SW 1271 (cell line): ENCODE results near the gene OSBPL5.
"Not testable (repeated sequence)": the region's sequence is repeated elsewhere in the genome, so short reads cannot be mapped to it uniquely, and the experiment has no call there.

ENCODE experiments used
- DNase-seq, 2 experiments: peaks; one replicate each; lab custom pipeline; 2025; lab: John Stamatoyannopoulos, UW

Gene OSBPL5

GRCh38 chr11:3180869-3181268, 15.8 kb upstream of the OSBPL5 start:
- no peak for DNase-seq

DNA sequence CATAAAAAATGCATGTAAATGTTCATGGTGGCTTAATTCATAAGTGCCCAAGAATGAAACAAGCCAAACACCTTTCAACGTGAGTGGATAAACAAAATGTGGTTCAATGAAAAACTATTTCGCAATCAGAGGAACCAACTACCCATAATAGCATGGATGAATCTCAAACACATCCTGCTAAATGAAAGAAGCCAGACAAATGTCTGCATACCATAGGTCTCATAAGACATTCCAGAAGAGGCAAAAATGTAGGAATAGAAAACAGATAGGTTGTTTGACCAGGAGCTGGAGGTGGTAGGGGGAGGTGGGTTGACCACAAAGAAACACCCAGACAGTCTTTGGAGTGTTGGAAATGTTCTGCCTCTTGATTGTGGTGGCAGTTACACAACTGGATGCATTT, 13.2 kb upstream of the OSBPL5 start:
- DNase-seq = no peak

- no peak for DNase-seq
Measured at GRCh38 chr11:3177931-3178330, 12.8 kb upstream of the OSBPL5 start.

- DNase-seq = no peak
Measured at GRCh38 chr11:3176487-3176886, 11.4 kb upstream of the OSBPL5 start.

GRCh38 chr11:3175194-3175593, 10.1 kb upstream of the OSBPL5 start:
- no peak for DNase-seq

DNA sequence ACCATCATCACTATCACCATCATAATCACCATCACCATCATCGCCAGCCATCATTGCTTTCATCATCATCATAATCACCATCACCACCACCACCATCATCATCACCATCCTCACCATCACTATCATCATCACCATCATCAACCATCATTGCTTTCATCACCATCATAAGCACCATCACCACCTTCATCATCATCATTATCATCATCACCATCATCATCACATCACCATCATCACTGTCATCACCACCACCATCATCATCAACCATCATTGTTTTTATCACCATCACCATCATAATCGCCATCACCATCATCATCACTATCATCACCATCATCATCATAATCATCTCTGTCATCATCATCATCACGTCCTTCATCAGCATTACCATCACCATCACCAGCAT, 9.3 kb upstream of the OSBPL5 start:
- no peak for DNase-seq

GRCh38 chr11:3173795-3174194, 8.7 kb upstream of the OSBPL5 start:
- DNase-seq = no peak

- no peak for DNase-seq
Measured at GRCh38 chr11:3171931-3172560, 6.9 kb upstream of the OSBPL5 start.

- DNase-seq = no peak
Measured at GRCh38 chr11:3170756-3171650, 5.9 kb upstream of the OSBPL5 start.

DNA sequence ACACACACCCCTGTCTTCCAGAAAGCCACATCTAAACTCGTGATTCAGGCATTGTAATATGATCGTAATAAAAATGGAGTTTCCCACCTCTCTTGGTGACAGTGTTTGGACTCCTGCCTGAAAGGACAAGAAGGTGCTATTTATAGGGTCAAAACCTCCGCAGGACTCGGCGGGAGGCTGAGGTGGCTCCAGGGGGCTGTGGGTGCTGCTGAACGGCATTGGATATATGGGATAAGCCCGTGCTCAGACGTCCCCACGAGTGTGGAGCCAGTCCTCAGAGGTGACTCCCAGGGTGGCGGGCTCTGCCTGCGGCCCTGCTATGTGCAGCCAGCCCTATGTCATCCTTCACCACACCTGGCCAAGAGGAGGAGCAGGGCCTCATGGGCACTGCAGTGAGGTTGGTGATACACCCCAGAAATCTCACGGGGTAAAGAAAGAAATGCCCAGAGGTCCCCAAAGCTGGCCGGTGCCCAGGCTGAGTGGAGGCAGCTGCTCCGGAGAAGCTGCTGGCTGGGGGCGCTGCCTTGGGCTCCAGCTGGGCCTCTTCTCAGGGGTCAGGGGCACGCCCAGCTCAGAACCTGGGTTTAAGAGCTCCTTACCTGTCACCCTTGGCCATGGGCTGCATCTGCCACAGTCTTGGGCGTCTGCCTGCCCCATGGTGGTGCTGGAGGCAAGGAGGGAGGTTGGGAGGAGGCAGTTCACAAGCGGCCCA, 5.1 kb upstream of the OSBPL5 start:
- no peak for DNase-seq

GRCh38 chr11:3169255-3170043, 4.3 kb upstream of the OSBPL5 start:
- no peak for DNase-seq

GRCh38 chr11:3168742-3169254, 3.7 kb upstream of the OSBPL5 start:
- not testable (repeated sequence) for DNase-seq

GRCh38 chr11:3167143-3168119, 2.3 kb upstream of the OSBPL5 start:
- no peak for DNase-seq

DNA sequence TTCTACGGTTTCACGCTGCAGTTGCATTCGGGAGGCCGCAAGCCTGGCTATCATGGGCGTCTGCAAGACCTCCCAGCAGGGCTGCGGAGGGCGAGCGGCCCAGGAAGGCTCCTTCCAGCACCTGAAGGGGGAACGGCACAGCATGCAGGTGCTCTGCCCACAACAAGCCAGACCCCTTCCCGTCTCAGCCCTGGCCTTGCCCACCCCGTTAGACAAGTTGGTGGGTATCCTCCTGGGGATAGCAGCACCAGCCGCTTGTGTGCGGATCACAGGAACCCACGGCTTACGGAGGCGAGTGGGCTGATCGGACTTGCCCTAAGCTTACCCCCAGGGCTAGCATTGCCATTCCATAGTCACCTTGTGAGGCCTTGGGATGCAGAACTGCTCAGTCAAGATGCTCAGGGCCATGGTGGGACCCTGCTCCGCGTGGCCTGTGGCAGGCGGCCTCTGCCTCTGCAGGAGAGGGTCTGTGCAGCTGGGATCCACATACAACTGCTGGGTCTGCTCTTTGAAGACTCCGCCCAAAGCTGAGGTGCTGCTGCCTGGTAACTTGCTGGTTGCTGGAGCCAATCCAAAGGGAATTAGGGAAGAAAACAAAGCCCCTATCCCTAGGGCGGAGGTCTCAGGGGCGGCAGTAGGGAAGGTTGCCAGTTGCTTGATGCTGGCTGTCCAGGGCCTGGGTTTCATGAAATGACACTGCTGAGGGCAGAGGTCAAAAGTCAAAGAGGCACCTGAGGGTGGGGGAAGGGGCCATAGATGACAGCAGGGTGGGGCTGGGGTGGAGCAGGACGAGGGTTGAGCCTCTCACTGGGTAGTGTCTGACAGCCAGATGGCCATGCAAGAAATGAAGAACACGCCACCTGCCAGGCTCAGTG, 1.4 kb upstream of the OSBPL5 start:
- DNase-seq = no peak

DNA sequence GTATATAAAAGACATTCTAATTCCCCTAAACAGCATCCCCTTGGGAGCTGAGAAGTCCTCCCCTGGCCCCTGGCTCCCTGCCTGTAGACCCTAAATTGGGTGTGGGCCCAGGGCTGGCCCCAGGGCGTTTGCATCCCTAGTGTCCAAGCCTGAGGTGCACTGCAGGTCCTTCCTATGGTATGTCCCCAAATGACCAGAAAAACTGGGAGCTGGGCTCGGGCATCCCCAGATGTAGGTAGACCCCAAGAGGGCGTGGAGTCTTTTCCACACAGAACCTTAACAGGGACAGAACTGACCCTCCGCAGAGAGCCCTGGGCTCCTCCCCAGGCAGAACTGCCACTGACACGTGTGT, 782 bp upstream of the OSBPL5 start:
- no peak for DNase-seq

GRCh38 chr11:3164552-3165151, 458 bp downstream of the OSBPL5 start:
- no peak for DNase-seq

GRCh38 chr11:3164138-3164551, 965 bp downstream of the OSBPL5 start:
- no peak for DNase-seq

DNA sequence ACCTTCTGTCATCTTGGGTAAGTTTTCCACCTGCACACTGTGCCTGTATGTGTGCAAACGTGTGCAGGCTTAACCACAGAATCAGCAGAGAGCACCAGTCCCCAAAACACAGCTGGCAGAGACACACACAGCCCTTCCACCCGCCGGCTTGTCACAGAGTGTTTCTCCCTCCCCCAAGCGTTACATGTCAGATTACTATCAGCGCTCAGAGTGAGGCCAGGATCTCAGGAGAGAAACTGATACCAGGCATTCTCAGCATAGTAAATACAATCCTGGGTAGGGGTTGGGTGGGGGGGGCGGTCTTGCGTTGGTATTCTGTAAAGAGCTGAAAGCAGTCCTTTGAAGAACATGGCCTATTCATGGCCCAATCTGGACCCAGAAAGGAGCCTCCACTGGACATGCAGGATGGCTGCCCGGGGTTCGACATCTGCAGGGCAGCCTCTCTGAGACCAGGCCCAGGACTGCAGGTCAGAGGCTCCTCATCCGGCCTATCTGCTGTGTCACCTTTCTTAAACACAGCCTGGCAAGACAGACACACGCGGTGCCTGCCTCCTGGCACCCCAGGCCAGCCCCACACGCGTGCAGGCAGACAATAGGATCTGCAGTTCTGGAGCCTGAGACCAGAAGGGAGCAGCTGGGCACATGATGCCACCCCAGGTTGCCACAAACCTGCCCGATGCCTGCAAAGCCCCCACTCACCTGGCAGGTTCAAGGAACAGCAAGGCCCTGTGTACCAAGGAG, 1.7 kb downstream of the OSBPL5 start:
- no peak for DNase-seq
